ENCODE results near the gene KANSL1.
"Not testable (repeated sequence)": the region's sequence is repeated elsewhere in the genome, so short reads cannot be mapped to it uniquely, and the experiment has no call there.

Gene KANSL1

DNA sequence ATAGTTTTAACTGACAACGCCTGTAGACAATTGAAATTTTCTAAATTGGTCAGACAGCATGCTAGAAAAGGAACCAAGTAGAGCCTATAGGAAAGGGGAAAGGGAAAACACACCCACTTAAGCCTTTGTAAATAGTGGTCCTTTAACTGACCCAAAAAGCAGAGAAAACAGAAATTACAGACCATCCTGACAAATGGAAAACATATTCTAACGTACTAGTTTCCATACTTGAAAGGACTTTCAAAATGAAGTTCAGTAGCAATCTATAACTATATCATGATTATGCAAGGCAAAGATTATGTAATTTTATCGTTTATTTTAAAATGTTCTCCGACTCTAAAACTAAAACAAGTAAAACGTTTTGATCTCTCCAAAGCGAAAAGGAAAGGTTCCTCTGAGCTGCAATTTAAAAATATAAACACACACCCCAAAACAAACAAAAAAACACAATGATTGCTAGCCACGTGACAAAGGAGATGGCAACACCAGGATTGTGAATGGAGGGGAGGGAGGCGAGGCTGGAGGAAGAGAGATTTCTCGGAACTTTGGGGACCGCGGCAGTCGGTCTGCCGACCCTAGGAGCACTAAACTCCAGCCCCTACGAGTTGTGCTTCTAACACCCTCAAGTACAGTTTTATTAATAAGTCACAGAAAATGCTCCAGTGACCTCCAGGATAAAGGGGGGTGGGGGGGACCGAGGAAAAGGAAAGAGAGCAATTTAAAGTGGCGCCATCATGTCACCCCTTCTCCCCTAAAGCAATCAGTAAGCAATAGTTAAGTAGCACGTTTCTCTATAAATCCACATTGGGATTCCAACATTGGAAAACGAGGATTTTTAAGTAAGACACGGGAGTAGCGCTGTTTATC lies 1.7 kb downstream of the KANSL1 start:
- DNase-seq: no peak

DNA sequence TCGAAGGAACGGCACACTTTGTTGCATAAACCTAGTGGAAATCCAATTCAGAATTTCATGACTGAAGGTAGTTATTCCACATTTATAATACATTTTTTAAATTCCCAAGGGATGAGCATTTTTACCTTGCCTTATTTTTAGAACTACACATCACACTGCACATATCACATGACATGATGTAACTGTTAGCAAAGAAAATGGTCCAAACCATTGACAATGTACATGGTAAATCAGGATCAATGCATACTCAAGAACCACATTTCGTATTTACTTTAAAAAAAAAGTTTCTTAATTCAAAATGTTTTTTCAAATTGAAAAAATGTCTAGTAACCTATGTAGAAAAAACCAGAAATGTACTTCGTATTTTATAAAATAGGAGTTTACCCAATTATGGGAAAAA lies 2.5 kb downstream of the KANSL1 start:
- DNase-seq: no peak

GRCh38 chr17:46186827-46187235 lies 6.4 kb downstream of the KANSL1 start:
- DNase-seq: not testable (repeated sequence)

DNA sequence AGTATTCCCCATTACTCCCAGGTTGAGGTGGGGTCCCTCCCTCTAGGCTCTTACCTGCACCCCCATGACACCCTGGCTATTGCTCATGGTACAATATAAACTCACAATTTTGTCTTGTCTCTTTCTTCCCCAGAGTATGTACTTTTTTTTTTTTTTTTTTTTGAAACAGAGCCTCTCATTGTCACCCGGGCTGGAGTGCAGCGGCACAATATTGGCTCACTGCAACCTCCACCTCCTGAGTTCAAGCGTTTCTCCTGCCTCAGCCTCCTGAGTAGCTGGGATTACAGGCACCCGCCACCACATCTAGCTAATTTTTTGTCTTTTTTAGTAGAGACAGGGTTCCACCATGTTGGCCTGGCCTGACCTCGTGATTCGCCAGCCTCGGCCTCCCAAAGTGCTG lies 8.5 kb downstream of the KANSL1 start:
- DNase-seq: no peak

DNA sequence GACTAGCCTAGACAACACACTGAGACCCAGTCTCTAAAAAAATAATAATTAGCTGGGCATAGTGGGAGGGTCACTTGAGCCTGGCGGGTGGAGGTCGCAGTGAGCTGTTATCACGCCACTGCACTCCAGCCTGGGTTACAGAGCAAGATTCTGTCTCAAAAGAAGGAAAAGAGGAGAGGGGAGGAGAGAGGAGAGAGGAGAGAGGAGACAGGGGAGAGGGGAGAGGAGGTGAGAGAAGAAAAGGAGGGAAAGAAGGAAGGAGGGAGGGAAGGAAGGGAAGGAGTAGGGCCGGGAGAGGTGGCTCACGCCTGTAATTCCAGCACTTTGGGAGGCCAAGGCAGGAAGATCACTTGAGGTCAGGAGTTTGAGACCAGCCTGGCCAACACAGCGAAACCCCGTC lies 9.8 kb downstream of the KANSL1 start:
- not testable (repeated sequence) for DNase-seq

- no peak for DNase-seq
These were observed 10.3 kb downstream of the KANSL1 start for GRCh38 chr17:46182961-46183360.

DNA sequence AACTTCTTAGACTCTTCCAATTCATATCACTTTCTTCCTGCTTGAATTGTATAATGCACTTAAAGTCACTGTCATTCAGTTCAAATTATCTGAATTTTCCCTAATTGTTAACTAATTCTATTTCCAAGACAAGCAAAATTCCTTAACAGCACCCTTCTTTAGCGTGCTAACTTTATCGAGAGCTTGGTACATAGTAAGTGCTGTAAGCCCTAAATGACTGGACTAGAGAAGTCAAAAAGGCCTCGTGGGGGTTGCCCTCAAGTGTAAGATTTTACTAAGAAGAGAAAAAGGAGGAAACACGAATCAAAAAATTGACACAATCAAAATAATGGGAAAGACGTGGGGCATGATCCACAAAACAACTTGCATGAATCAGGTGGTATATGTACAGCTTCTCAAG lies 11.3 kb downstream of the KANSL1 start:
- no peak for DNase-seq

DNA sequence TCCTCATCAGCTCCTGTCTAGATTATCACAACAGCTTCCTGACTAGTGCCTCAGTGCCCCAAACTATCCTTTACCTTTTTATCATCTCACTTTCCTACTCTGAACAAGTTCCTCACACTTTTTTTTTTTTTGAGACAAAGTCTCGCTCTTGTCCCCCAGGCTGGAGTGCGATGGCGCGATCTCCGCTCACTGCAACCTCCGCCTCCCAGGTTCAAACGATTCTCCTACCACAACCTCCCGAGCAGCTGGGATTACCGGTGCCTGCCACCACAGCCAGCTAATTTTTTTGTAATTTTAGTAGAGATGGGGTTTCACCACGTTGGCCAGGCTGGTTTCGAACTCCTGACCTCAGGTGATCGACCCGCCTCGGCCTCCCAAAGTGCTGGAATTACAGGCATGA lies 11.9 kb downstream of the KANSL1 start:
- not testable (repeated sequence) for DNase-seq

DNA sequence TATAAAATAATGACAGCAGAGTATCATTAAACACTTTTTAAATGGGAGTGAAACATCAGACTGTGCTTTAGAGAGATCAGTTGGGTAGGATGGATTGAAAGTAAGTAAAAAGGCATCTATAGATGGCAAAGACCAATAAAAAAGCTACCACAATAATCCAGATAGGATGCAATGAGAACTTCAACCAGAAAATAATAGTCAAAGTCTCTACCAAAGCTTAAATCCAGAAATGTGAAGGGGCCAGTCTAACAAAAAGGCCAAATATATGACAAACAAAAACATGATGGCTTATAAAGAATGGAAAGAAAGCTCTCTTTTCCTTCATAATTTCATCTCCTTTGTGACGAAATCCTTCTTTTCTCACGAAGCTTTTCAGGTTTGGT lies 12.3 kb downstream of the KANSL1 start:
- DNase-seq: no peak

DNA sequence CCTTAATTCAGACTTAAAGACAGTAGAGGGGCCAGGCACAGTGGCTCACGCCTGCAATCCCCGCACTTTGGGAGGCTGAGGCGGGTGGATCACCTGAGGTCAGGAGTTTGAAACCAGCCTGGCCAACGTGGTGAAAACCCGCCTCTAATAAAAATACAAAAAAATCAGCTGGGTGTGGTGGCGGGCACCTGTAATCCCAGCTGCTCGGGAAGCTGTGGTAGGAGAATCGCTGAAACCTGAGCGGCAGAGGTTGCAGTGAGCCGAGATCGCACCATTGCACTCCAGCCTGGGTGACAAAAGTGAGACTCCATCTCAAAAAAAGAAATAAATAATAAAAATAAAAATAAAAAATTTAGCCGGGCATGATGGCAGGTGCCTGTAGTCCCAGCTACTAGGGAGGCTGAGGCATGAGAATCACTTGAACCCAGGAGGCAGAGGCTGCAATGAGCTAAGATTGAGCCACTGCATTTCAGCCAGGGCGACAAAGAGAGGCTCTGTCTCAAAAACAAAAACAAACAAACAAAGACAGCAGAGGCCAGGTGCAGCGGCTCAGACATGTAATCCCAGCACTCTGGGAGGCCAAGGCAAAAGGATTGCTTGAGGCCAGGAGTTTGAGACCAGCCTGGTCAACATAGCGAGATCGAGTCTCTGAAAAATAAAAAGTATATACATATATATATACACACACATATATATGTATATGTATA lies 12.9 kb downstream of the KANSL1 start:
- not testable (repeated sequence) for DNase-seq

- no peak for DNase-seq
These were observed 13.7 kb downstream of the KANSL1 start for GRCh38 chr17:46179375-46179999.

GRCh38 chr17:46178550-46179214 lies 14.5 kb downstream of the KANSL1 start:
- DNase-seq: no peak

- DNase-seq: no peak
These were observed 16.3 kb downstream of the KANSL1 start for GRCh38 chr17:46176975-46177374.

DNA sequence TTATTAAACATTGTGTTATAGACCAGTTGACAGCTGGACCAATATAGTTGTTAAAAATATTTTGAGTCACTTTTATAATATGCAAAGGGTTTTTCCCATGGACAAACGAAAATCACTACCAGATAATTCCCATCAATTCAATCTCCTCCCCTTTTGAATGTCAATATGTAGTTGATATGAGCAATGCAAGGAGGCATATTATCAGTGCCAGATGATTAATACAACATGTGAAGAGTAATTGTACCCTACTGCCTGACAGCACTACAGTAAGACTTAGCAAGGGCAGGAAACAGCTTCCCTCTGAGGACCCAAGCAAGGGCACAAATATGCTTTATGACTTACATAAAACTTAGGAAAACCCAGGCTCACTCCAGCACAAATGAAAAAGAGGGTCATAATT lies 17.3 kb downstream of the KANSL1 start:
- DNase-seq: no peak

GRCh38 chr17:46173153-46173552 lies 20.1 kb downstream of the KANSL1 start:
- no peak for DNase-seq

DNA sequence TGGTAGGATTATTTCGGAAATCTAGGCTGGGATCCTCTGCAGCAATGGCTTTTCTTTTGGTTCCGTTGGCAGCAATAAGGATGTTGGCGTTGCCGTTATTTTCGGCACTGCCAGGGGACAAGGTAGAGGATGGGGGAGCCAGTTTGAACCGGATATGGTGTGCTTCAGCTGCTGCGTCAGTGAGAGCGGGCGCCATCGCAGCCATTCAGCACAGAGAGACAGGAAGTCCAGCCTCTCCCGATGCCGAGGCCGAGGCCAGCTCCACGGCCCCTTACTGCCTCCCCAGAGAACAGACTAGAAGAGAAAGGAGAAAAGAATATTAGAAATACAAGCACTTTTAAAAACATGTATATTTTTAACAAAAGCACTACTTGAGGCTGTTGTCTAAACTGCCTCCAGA lies 21.3 kb downstream of the KANSL1 start:
- DNase-seq: no peak

DNA sequence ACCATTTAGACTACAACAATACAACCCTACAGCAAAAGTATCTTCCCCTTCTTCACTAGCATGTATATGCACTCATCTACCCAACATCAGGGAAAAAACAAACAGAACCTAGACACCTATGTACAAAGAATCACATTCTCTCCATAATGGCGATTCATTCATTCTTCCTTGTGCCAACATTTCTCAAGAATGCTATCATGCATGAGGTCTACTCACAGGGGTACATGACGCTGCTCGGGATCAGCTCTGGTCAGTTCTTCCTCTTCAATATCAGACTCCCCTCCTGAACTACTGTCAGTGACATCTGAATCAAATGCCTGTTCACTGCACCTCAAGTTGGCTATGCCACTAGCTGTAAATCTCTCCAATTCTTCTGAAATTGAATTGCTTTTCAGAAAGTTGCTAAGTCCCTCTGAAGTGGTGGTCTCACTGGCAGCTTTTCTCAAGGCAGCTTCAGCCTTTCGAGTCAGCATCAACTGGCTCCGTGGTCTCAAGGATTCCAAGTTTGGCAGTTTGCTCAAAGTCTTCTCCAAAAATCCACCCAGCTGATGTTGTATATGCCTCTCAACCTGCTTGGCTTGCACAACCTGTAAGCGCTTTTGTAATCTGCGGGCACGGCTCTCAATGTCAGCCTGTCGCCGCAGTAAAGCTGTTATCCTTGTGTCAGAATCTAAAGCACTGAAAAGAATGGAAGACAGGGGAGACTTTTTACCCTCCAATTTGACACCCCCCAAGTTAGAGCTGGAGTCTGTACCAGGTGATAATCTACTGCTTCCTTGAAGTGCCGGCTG lies 22.4 kb downstream of the KANSL1 start:
- DNase-seq: no peak

- DNase-seq: no peak
These were observed 23.2 kb downstream of the KANSL1 start for GRCh38 chr17:46169913-46170638.

DNA sequence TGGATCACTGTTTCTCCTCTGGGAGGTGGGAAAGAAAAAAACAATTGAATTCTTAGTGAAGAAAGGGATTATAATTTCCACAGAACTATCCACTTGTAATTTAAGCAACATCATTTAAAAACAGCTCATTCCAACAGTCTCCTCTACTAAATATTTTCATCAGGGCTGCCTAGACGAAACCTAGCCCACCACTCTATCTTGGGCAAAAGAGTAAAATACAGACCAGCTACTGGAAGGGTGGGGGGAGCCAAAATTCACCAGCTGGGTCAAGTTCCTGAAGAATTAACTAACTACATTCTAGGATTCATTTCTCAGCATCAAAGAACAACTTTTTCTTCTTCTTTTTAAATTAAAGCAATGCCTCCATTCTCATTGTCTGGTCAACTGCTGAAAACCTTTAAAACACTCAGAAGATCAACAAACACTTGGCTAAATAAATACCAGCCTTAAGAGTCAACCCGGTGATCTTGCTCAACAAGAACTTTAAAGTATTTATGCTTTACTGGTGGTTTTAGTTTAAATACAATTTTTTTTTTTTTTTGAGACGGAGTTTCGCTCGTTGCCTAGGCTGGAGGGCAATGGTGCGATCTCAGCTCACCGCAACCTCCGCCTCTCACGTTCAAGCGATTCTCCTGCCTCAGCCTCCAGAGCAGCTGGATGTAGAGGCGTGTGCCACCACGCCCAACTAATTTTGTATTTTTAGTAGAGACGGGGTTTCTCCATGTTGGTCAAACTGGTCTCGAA lies 25.2 kb downstream of the KANSL1 start:
- DNase-seq: no peak

- DNase-seq: no peak
These were observed 26.0 kb downstream of the KANSL1 start for GRCh38 chr17:46167267-46167666.

- no peak for DNase-seq
These were observed 26.5 kb downstream of the KANSL1 start for GRCh38 chr17:46166692-46167249.

All from activated gamma-delta T cell (primary cell).